Measurements from ENCODE around the gene TPRA1.

TPRA1 gene

GRCh38 chr3:127549826-127550467 lies 40.6 kb downstream of the TPRA1 start:
- in situ Hi-C loops (cut with MboI; ENCODE audit: low sequenced_read_pairs) = loop anchor here (10.0 kb wide), 1 partner anchor 875 kb away; no protein-coding TSS in a partner anchor
- H3K4me1 ChIP-seq = peaks cover 4% of the 10 kb centered on the region; the same call in 1 of the 2 replicates
- H3K27me3 ChIP-seq (ENCODE audit: low read depth) = no peaks in the 10 kb centered on the region
- no peaks in the 10 kb centered on the region for H3K9me3 ChIP-seq
- H3K36me3 ChIP-seq (replicated peaks) = no peaks in the 10 kb centered on the region
- DNase-seq (ENCODE audit: low spot score in 2 of 2) = no peak
- no peak overlapping the region for H3K4me3 ChIP-seq

GRCh38 chr3:127547761-127548605 lies 42.5 kb downstream of the TPRA1 start:
- Histone ChIP-seq H3K4me3 (peak overlapping the region; percentile 34), H3K9me3 (no peaks in the 10 kb centered on the region), H3K27me3 (ENCODE audit: low read depth) (no peaks in the 10 kb centered on the region), H3K36me3 (replicated peaks) (no peaks in the 10 kb centered on the region), H3K4me1 (peaks cover 4% of the 10 kb centered on the region; the same call in 1 of the 2 replicates)
- in situ Hi-C loops (cut with MboI; ENCODE audit: low sequenced_read_pairs) = loop anchor here (10.0 kb wide), 1 partner anchor 873 kb away; no protein-coding TSS in a partner anchor
- peak; percentile 59 to 92 for DNase-seq (ENCODE audit: low spot score in 2 of 2)

GRCh38 chr3:127546970-127547733 lies 43.4 kb downstream of the TPRA1 start:
- Histone ChIP-seq H3K4me1 (peaks cover 4% of the 10 kb centered on the region; the same call in 1 of the 2 replicates), H3K4me3 (0 out of 2 replicates have a peak overlapping the region, but pooled peaks have one; percentile 11), H3K36me3 (replicated peaks) (no peaks in the 10 kb centered on the region), H3K9me3 (no peaks in the 10 kb centered on the region), H3K27me3 (ENCODE audit: low read depth) (no peaks in the 10 kb centered on the region)
- DNase-seq (ENCODE audit: low spot score in 2 of 2) = no peak
- in situ Hi-C loops (cut with MboI; ENCODE audit: low sequenced_read_pairs) = loop anchor here (10.0 kb wide), 1 partner anchor 872 kb away; no protein-coding TSS in a partner anchor

- Histone ChIP-seq H3K36me3 (replicated peaks) (no peaks in the 10 kb centered on the region), H3K4me3 (no peak overlapping the region), H3K9me3 (no peaks in the 10 kb centered on the region), H3K27me3 (ENCODE audit: low read depth) (no peaks in the 10 kb centered on the region), H3K4me1 (peaks cover 4% of the 10 kb centered on the region; the same call in 1 of the 2 replicates)
- in situ Hi-C loops (cut with MboI; ENCODE audit: low sequenced_read_pairs) = loop anchor here (10.0 kb wide), 1 partner anchor 872 kb away; no protein-coding TSS in a partner anchor
- DNase-seq (ENCODE audit: low spot score in 2 of 2) = no peak
Measured at GRCh38 chr3:127546554-127546953, 44.0 kb downstream of the TPRA1 start.

GRCh38 chr3:127545711-127546457 lies 44.6 kb downstream of the TPRA1 start:
- no peaks in the 10 kb centered on the region for H3K36me3 ChIP-seq (replicated peaks)
- in situ Hi-C loops (cut with MboI; ENCODE audit: low sequenced_read_pairs) = loop anchor here (10.0 kb wide), 1 partner anchor 871 kb away; no protein-coding TSS in a partner anchor
- no peaks in the 10 kb centered on the region for H3K27me3 ChIP-seq (ENCODE audit: low read depth)
- H3K4me1 ChIP-seq = peaks cover 4% of the 10 kb centered on the region; the same call in 1 of the 2 replicates
- no peak for DNase-seq (ENCODE audit: low spot score in 2 of 2)
- no peaks in the 10 kb centered on the region for H3K9me3 ChIP-seq
- H3K4me3 ChIP-seq = no peak overlapping the region

GRCh38 chr3:127545216-127545615 lies 45.3 kb downstream of the TPRA1 start:
- peaks cover 4% of the 10 kb centered on the region; the same call in 1 of the 2 replicates for H3K4me1 ChIP-seq
- no peaks in the 10 kb centered on the region for H3K36me3 ChIP-seq (replicated peaks)
- DNase-seq (ENCODE audit: low spot score in 2 of 2) = no peak
- H3K9me3 ChIP-seq = no peaks in the 10 kb centered on the region
- in situ Hi-C loops (cut with MboI; ENCODE audit: low sequenced_read_pairs) = loop anchor here (10.0 kb wide), 1 partner anchor 870 kb away; no protein-coding TSS in a partner anchor
- H3K27me3 ChIP-seq (ENCODE audit: low read depth) = no peaks in the 10 kb centered on the region
- H3K4me3 ChIP-seq = no peak overlapping the region

- H3K4me1 ChIP-seq = peaks cover 4% of the 10 kb centered on the region; the same call in 1 of the 2 replicates
- H3K27me3 ChIP-seq (ENCODE audit: low read depth) = peaks cover 2% of the 10 kb centered on the region; the same call in 1 of the 2 replicates
- in situ Hi-C loops (cut with MboI; ENCODE audit: low sequenced_read_pairs) = loop anchor here (10.0 kb wide), 1 partner anchor 870 kb away; no protein-coding TSS in a partner anchor
- H3K36me3 ChIP-seq (replicated peaks) = no peaks in the 10 kb centered on the region
- H3K4me3 ChIP-seq = no peak overlapping the region
- H3K9me3 ChIP-seq = no peaks in the 10 kb centered on the region
- DNase-seq (ENCODE audit: low spot score in 2 of 2) = no peak
Measured at GRCh38 chr3:127544803-127545201, 45.7 kb downstream of the TPRA1 start.

- in situ Hi-C loops (cut with MboI; ENCODE audit: low sequenced_read_pairs) = loop anchor here (10.0 kb wide), 1 partner anchor 869 kb away; no protein-coding TSS in a partner anchor
- no peak overlapping the region for H3K4me3 ChIP-seq
- peaks cover 4% of the 10 kb centered on the region; the same call in 1 of the 2 replicates for H3K4me1 ChIP-seq
- H3K9me3 ChIP-seq = no peaks in the 10 kb centered on the region
- H3K27me3 ChIP-seq (ENCODE audit: low read depth) = peaks cover 5% of the 10 kb centered on the region; the same call in 1 of the 2 replicates
- peak; percentile 66 to 87 for DNase-seq (ENCODE audit: low spot score in 2 of 2)
- no peaks in the 10 kb centered on the region for H3K36me3 ChIP-seq (replicated peaks)
Measured at GRCh38 chr3:127544192-127544802, 46.2 kb downstream of the TPRA1 start.

GRCh38 chr3:127543441-127543840 lies 47.1 kb downstream of the TPRA1 start:
- no peak for DNase-seq (ENCODE audit: low spot score in 2 of 2)
- Histone ChIP-seq H3K9me3 (no peaks in the 10 kb centered on the region), H3K36me3 (replicated peaks) (no peaks in the 10 kb centered on the region), H3K4me1 (peaks cover 4% of the 10 kb centered on the region; the same call in 1 of the 2 replicates), H3K27me3 (ENCODE audit: low read depth) (peaks cover 11% of the 10 kb centered on the region; the same call in 1 of the 2 replicates), H3K4me3 (no peak overlapping the region)
- in situ Hi-C loops (cut with MboI; ENCODE audit: low sequenced_read_pairs) = loop anchor here (10.0 kb wide), 1 partner anchor 869 kb away; no protein-coding TSS in a partner anchor

GRCh38 chr3:127542441-127542952 lies 48.0 kb downstream of the TPRA1 start:
- Histone ChIP-seq H3K27me3 (ENCODE audit: low read depth) (peaks cover 11% of the 10 kb centered on the region; the same call in 1 of the 2 replicates), H3K9me3 (no peaks in the 10 kb centered on the region), H3K36me3 (replicated peaks) (no peaks in the 10 kb centered on the region), H3K4me1 (no peaks in the 10 kb centered on the region), H3K4me3 (no peak overlapping the region)
- in situ Hi-C loops (cut with MboI; ENCODE audit: low sequenced_read_pairs) = loop anchor here (10.0 kb wide), 1 partner anchor 868 kb away; no protein-coding TSS in a partner anchor
- no peak for DNase-seq (ENCODE audit: low spot score in 2 of 2)

GRCh38 chr3:127541320-127541719 lies 49.2 kb downstream of the TPRA1 start:
- Histone ChIP-seq H3K4me1 (no peaks in the 10 kb centered on the region), H3K4me3 (no peak overlapping the region), H3K9me3 (no peaks in the 10 kb centered on the region), H3K36me3 (replicated peaks) (no peaks in the 10 kb centered on the region), H3K27me3 (ENCODE audit: low read depth) (peaks cover 11% of the 10 kb centered on the region; the same call in 1 of the 2 replicates)
- in situ Hi-C loops (cut with MboI; ENCODE audit: low sequenced_read_pairs) = loop anchor here (10.0 kb wide), 1 partner anchor 867 kb away; no protein-coding TSS in a partner anchor
- no peak for DNase-seq (ENCODE audit: low spot score in 2 of 2)
